SK-N-SH (cell line): ENCODE data around the gene KLHL26. TPM values are rescaled to one million over a fixed set of nuclear protein-coding genes. Genes with fewer than 3 reads are reported as not detected.

Experiments
- CTCF ChIA-PET: fragments of 300-600, 350-600 bp; formaldehyde crosslinking; extraction: SDS; loops from one replicate; lab custom pipeline; 2021; lab: Yijun Ruan, JAX
- POLR2A ChIA-PET: fragments of 350-600 bp; sonication (Branson Sonifier 250); formaldehyde crosslinking; extraction: SDS; loops from one replicate; lab custom pipeline; 2020; ENCODE audit warnings: antibody characterized with exemption, inconsistent platforms; lab: Yijun Ruan, JAX
- DNase-seq: peaks from one replicate; pipeline ENCODE4 v3.0.0; 2012
- H2AFZ ChIP-seq: fragments of 200-600 bp; sonication (generic); 2 replicates; pipeline ENCODE4 v1.8.1; 2016; ENCODE audit warnings: antibody characterized with exemption, mild to moderate bottlenecking, low read depth
- H3F3A ChIP-seq: fragments of 200-600 bp; sonication (generic); replicated peaks from 2 replicates; pipeline ENCODE3; 2016; ENCODE audit warnings: antibody characterized with exemption, mild to moderate bottlenecking; ENCODE audit not compliant: insufficient read depth
- H3K27ac ChIP-seq, 2 experiments: fragments of 200-500 bp in 1 of 2; fragments of 200-600 bp in 1 of 2; sonication (Bioruptor generic) in 1 of 2; sonication (generic), shearing (Covaris generic) in 1 of 2; 2 replicates each; pipeline versions ENCODE4 v1.5.1 to v1.6.1; 2014 to 2016; ENCODE audit warnings: low read depth in 2 of 2, inconsistent platforms in 1 of 2, low read length in 1 of 2, mild to moderate bottlenecking in 1 of 2, mixed read lengths in 1 of 2
- H3K27me3 ChIP-seq: fragments of 200-600 bp; sonication (generic), shearing (Covaris generic); 2 replicates; pipeline ENCODE4 v1.6.1; 2016; ENCODE audit warnings: mixed run types; ENCODE audit not compliant: insufficient read depth
- H3K36me3 ChIP-seq, 2 experiments: fragments of 200-500 bp in 1 of 2; fragments of 200-600 bp in 1 of 2; sonication (Bioruptor generic) in 1 of 2; sonication (generic) in 1 of 2; replicated peaks in 1 of 2; 2 replicates each; pipeline versions ENCODE3 to v1.5.1; 2014 to 2016; ENCODE audit warnings: low read length in 1 of 2, mild to moderate bottlenecking in 1 of 2; ENCODE audit not compliant: insufficient read depth in 2 of 2, control insufficient read depth in 1 of 2
- H3K4me1 ChIP-seq, 2 experiments: fragments of 200-500 bp in 1 of 2; fragments of 200-600 bp in 1 of 2; sonication (Bioruptor generic) in 1 of 2; sonication (generic), shearing (Covaris generic) in 1 of 2; 2 replicates each; pipeline versions ENCODE4 v1.5.1 to v1.6.1; 2014 to 2016; ENCODE audit warnings: low read depth in 1 of 2, low read length in 1 of 2, mixed run types in 1 of 2; ENCODE audit not compliant: insufficient read depth in 2 of 2, control insufficient read depth in 1 of 2
- H3K4me2 ChIP-seq: fragments of 200-600 bp; sonication (generic), shearing (Covaris generic); 2 replicates; pipeline ENCODE4 v1.6.1; 2017; ENCODE audit warnings: mixed run types
- H3K4me3 ChIP-seq, 2 experiments: fragments of 200-500 bp in 1 of 2; fragments of 200-600 bp in 1 of 2; sonication (Bioruptor generic) in 1 of 2; sonication (generic), shearing (Covaris generic) in 1 of 2; 2 replicates each; pipeline versions ENCODE4 v1.5.1 to v1.8.1; 2014 to 2016; ENCODE audit warnings: low read depth in 2 of 2, inconsistent platforms in 1 of 2, low read length in 1 of 2, mild to moderate bottlenecking in 1 of 2, mixed read lengths in 1 of 2, moderate library complexity in 1 of 2
- H3K79me2 ChIP-seq: fragments of 200-600 bp; sonication (generic); 2 replicates; pipeline ENCODE4 v1.8.1; 2017; ENCODE audit warnings: mild to moderate bottlenecking; ENCODE audit not compliant: insufficient read depth
- H3K9ac ChIP-seq: fragments of 200-600 bp; sonication (generic); 2 replicates; pipeline ENCODE4 v1.6.1; 2017; ENCODE audit warnings: mixed run types
- H3K9me2 ChIP-seq: fragments of 200-600 bp; sonication (generic); 2 replicates; pipeline ENCODE4 v1.6.1; 2017; ENCODE audit warnings: mixed run types
- H3K9me3 ChIP-seq: fragments of 200-600 bp; sonication (generic); 2 replicates; pipeline ENCODE4 v1.6.1; 2017; ENCODE audit warnings: mixed run types, mild to moderate bottlenecking, moderate library complexity
- H4K20me1 ChIP-seq: fragments of 200-600 bp; sonication (generic); 2 replicates; pipeline ENCODE4 v1.6.1; 2017; ENCODE audit warnings: mild to moderate bottlenecking, mixed run types; ENCODE audit not compliant: insufficient read depth
- CHD2 ChIP-seq: fragments of 150-350 bp; IDR thresholded peaks from 2 replicates; pipeline ENCODE4 v1.6.1; 2018; ENCODE audit warnings: low read length; ENCODE audit not compliant: partially characterized antibody
- CTCF ChIP-seq: fragments of 200-600 bp; sonication (generic); IDR thresholded peaks from 2 replicates; pipeline ENCODE4 v1.6.1; 2017; ENCODE audit warnings: antibody characterized with exemption, mild to moderate bottlenecking, moderate library complexity
- ELF1 ChIP-seq: IDR thresholded peaks from 2 replicates; pipeline ENCODE4 v1.4.0; 2012
- FOXJ3 ChIP-seq: sonication (generic); formaldehyde crosslinking; IDR thresholded peaks from 2 replicates; pipeline ENCODE4 v1.5.1; 2020; ENCODE audit warnings: mild to moderate bottlenecking, missing genetic modification reagents
- GABPA ChIP-seq: IDR thresholded peaks from 2 replicates; pipeline ENCODE4 v1.4.0; 2012; ENCODE audit warnings: low read depth, mild to moderate bottlenecking
- MXI1 ChIP-seq: IDR thresholded peaks from 2 replicates; pipeline ENCODE4 v1.6.1; 2012; ENCODE audit warnings: mild to moderate bottlenecking, low read depth, low read length, improper control_type of control experiment
- NRF1 ChIP-seq: IDR thresholded peaks from 2 replicates; pipeline ENCODE4 v1.6.1; 2012; ENCODE audit warnings: low read depth, mild to moderate bottlenecking, low read length
- PBX3 ChIP-seq: IDR thresholded peaks from 2 replicates; pipeline ENCODE4; 2012
- POLR2AphosphoS5 ChIP-seq: IDR thresholded peaks from 2 replicates; pipeline ENCODE4 v1.6.1; 2012; ENCODE audit warnings: low read depth, low read length
- REST ChIP-seq: IDR thresholded peaks from 2 replicates; pipeline ENCODE4 v1.6.1; 2012; ENCODE audit warnings: mild to moderate bottlenecking, low read depth, low read length, moderate library complexity
- SMC3 ChIP-seq: IDR thresholded peaks from 2 replicates; pipeline ENCODE4 v1.6.1; 2012; ENCODE audit warnings: low read depth, low read length, improper control_type of control experiment
- WGBS: methylation state at CpG from one replicate; pipeline ENCODE4 v1.1.6; 2017; ENCODE audit warnings: low lambda C conversion rate; 5-methylcytosine and 5-hydroxymethylcytosine counted together
- polyA plus RNA-seq, 3 experiments: library from polyadenylated mRNA; depleted of rRNA; stranded (reverse); fragments of >200 nt; gene quantifications; 2 replicates each; pipeline ENCODE4 v1.2.3, GENCODE V29; 2012

Gene KLHL26
- polyA plus RNA-seq, 1 of the 3 experiments (the other 2 are of a cell fraction) = 4.6 TPM

GRCh38 chr19:18644196-18645034, 7.6 kb downstream of the KLHL26 start:
- peaks cover 40% of the 10 kb centered on the region; the same call in 1 of the 2 replicates for H3K79me2 ChIP-seq
- CTCF ChIA-PET = interaction anchor here (1.0 kb wide), 1 partner anchor 251 kb away, joined by 3 read pairs; no protein-coding TSS in a partner anchor
- no peaks in the 10 kb centered on the region for H3K27me3 ChIP-seq
- H3K9me2 ChIP-seq = no peaks in the 10 kb centered on the region
- H3F3A ChIP-seq = no peaks in the 10 kb centered on the region
- WGBS = 87% methylated on average over 15 of the region's 15 CpGs
- no peak overlapping the region for H3K9ac ChIP-seq
- no peak overlapping the region for H3K4me2 ChIP-seq
- no peak overlapping the region for H2AFZ ChIP-seq
- no peaks in the 10 kb centered on the region for H3K36me3 ChIP-seq
- TF ChIP-seq NRF1 = no peak
- TF ChIP-seq ELF1 = no peak
- TF ChIP-seq SMC3 = no peak
- no peak for TF ChIP-seq REST
- no peak for TF ChIP-seq POLR2AphosphoS5
- no peak for TF ChIP-seq PBX3
- TF ChIP-seq CHD2 = no peak
- TF ChIP-seq GABPA = no peak
- no peak for TF ChIP-seq MXI1
- TF ChIP-seq CTCF = no peak
- no peak for TF ChIP-seq FOXJ3
- TF ChIP-seq, all 33 proteins: peak for 0
- H3K27ac ChIP-seq = no peak overlapping the region
- 0 out of 2 replicates have a peak, but pooled peaks cover 3% of the 10 kb centered on the region for H4K20me1 ChIP-seq
- H3K9me3 ChIP-seq = no peaks in the 10 kb centered on the region
- POLR2A ChIA-PET = no interaction called here
- H3K4me1 ChIP-seq = peaks cover 0 to 6% of the 10 kb centered on the region in 2 experiments; a peak in 1 of 4 replicates
- no peak overlapping the region for H3K4me3 ChIP-seq
- DNase-seq = no peak
